ENCODE results near the gene PCNX3. TPM values are rescaled to one million over a fixed set of nuclear protein-coding genes. Genes with fewer than 3 reads are reported as not detected.

Gene PCNX3
- total RNA-seq, 1 donor from 2014 or later: 45.6 TPM

GRCh38 chr11:65573391-65574079 lies 42.0 kb upstream of the PCNX3 start:
- Histone ChIP-seq H3K4me1 (ENCODE audit: insufficient read depth, low read length) (peaks cover 70% of the 10 kb centered on the region), H3K9ac (ENCODE audit: low read length) (peak overlapping the region; percentile 79), H3K36me3 (ENCODE audit: insufficient read depth, low read length) (no peaks in the 10 kb centered on the region), H3K27me3 (ENCODE audit: insufficient read depth, low read length) (no peaks in the 10 kb centered on the region), H3K9me3 (ENCODE audit: insufficient read depth, low read depth, low read length) (no peaks in the 10 kb centered on the region), H3K4me3 (ENCODE audit: insufficient read depth, low read depth, low read length) (peak overlapping the region; percentile 79), H4K20me1 (ENCODE audit: insufficient read depth, low read length) (peaks cover 43% of the 10 kb centered on the region), H3K79me2 (ENCODE audit: insufficient read depth, low read length) (peaks cover 46% of the 10 kb centered on the region), H3K4me2 (ENCODE audit: low read length) (peak overlapping the region; percentile 98), H2AFZ (ENCODE audit: low read depth, low read length) (no peak overlapping the region), H3K27ac (ENCODE audit: low read depth, low read length) (no peak overlapping the region)
- DNase-seq (ENCODE audit: low read depth) (no peak), FAIRE-seq (no peak)
- H3K9me3 Mint-ChIP-seq (ENCODE audit: unreplicated experiment): no peaks in the 10 kb centered on the region
- H3K27me3 Mint-ChIP-seq (ENCODE audit: low read depth, unreplicated experiment): peaks cover 5% of the 10 kb centered on the region
- peaks cover 2% of the 10 kb centered on the region for H3K36me3 Mint-ChIP-seq (ENCODE audit: low read depth, unreplicated experiment)
- peaks cover 34% of the 10 kb centered on the region for H3K4me1 Mint-ChIP-seq (ENCODE audit: low read depth, unreplicated experiment)
- H3K4me3 Mint-ChIP-seq (ENCODE audit: unreplicated experiment): peak overlapping the region; percentile 85
- peak overlapping the region; percentile 26 for H3K27ac Mint-ChIP-seq (ENCODE audit: unreplicated experiment)
- TF ChIP-seq CTCF (IDR thresholded peaks at IDR 0.05; ENCODE audit: insufficient read depth, low read depth, low read length) (no peak), EZH2 (IDR thresholded peaks at IDR 0.05; ENCODE audit: insufficient read depth, low read length) (no peak)

GRCh38 chr11:65574109-65574810 lies 41.3 kb upstream of the PCNX3 start:
- Histone ChIP-seq H3K79me2 (ENCODE audit: insufficient read depth, low read length) (peaks cover 39% of the 10 kb centered on the region), H3K4me1 (ENCODE audit: insufficient read depth, low read length) (peaks cover 63% of the 10 kb centered on the region), H2AFZ (ENCODE audit: low read depth, low read length) (no peak overlapping the region), H3K27me3 (ENCODE audit: insufficient read depth, low read length) (no peaks in the 10 kb centered on the region), H3K36me3 (ENCODE audit: insufficient read depth, low read length) (no peaks in the 10 kb centered on the region), H3K4me2 (ENCODE audit: low read length) (peak overlapping the region; percentile 98), H4K20me1 (ENCODE audit: insufficient read depth, low read length) (peaks cover 45% of the 10 kb centered on the region), H3K9me3 (ENCODE audit: insufficient read depth, low read depth, low read length) (no peaks in the 10 kb centered on the region), H3K9ac (ENCODE audit: low read length) (peak overlapping the region; percentile 79), H3K27ac (ENCODE audit: low read depth, low read length) (peak overlapping the region; percentile 52), H3K4me3 (ENCODE audit: insufficient read depth, low read depth, low read length) (peak overlapping the region; percentile 79)
- no peak for TF ChIP-seq EZH2 (IDR thresholded peaks at IDR 0.05; ENCODE audit: insufficient read depth, low read length)
- TF ChIP-seq CTCF (IDR thresholded peaks at IDR 0.05; ENCODE audit: insufficient read depth, low read depth, low read length): peak; percentile 50
- Mint-ChIP-seq H3K4me3 (ENCODE audit: unreplicated experiment) (peak overlapping the region; percentile 85), H3K9me3 (ENCODE audit: unreplicated experiment) (no peaks in the 10 kb centered on the region), H3K27me3 (ENCODE audit: low read depth, unreplicated experiment) (peaks cover 10% of the 10 kb centered on the region), H3K27ac (ENCODE audit: unreplicated experiment) (peak overlapping the region; percentile 77), H3K36me3 (ENCODE audit: low read depth, unreplicated experiment) (peaks cover 2% of the 10 kb centered on the region), H3K4me1 (ENCODE audit: low read depth, unreplicated experiment) (peaks cover 30% of the 10 kb centered on the region)
- peak; percentile 90 for DNase-seq (ENCODE audit: low read depth)
- FAIRE-seq: no peak
